GM12874 (cell line): ENCODE results near the gene NEDD9.

Experiments
- CTCF ChIP-seq: IDR thresholded peaks from 2 replicates; pipeline ENCODE4 v1.5.1; 2011; ENCODE audit warnings: low read depth, mild to moderate bottlenecking, control low read depth, low read length, moderate library complexity; ENCODE audit not compliant: insufficient read depth

NEDD9 gene

GRCh38 chr6:11162262-11162661 lies 70.2 kb downstream of the NEDD9 start:
- no peak for TF ChIP-seq CTCF

GRCh38 chr6:11161031-11161956 lies 71.2 kb downstream of the NEDD9 start:
- TF ChIP-seq CTCF = no peak

- no peak for TF ChIP-seq CTCF
These were observed 72.3 kb downstream of the NEDD9 start for GRCh38 chr6:11160199-11160598.

- TF ChIP-seq CTCF = no peak
These were observed 76.9 kb downstream of the NEDD9 start for GRCh38 chr6:11155589-11155988.

- TF ChIP-seq CTCF = no peak
These were observed 79.0 kb downstream of the NEDD9 start for GRCh38 chr6:11153447-11153846.

GRCh38 chr6:11152581-11152980 lies 79.9 kb downstream of the NEDD9 start:
- TF ChIP-seq CTCF = no peak

- no peak for TF ChIP-seq CTCF
These were observed 81.0 kb downstream of the NEDD9 start for GRCh38 chr6:11151488-11151887.
